NCI-H1930 (cell line): ENCODE data around the gene SLC9A9.
A peak's percentile ranks its signal among the peaks of the same experiment; 100 is the strongest.
"Not testable (repeated sequence)": the region's sequence is repeated elsewhere in the genome, so short reads cannot be mapped to it uniquely, and the experiment has no call there.

Source experiments
- DNase-seq, 2 experiments: peaks; one replicate each; lab custom pipeline; 2025; lab: John Stamatoyannopoulos, UW

SLC9A9 gene

GRCh38 chr3:143810166-143810952 lies 37.9 kb downstream of the SLC9A9 start:
- DNase-seq = no peak

- no peak for DNase-seq
Observed at GRCh38 chr3:143809121-143809621, 39.1 kb downstream of the SLC9A9 start.

- DNase-seq = no peak
Observed at GRCh38 chr3:143808030-143808429, 40.2 kb downstream of the SLC9A9 start.

GRCh38 chr3:143806038-143806437 lies 42.2 kb downstream of the SLC9A9 start:
- DNase-seq = no peak

GRCh38 chr3:143805476-143805875 lies 42.8 kb downstream of the SLC9A9 start:
- DNase-seq = not testable (repeated sequence)

- not testable (repeated sequence) for DNase-seq
Observed at GRCh38 chr3:143801046-143801445, 47.2 kb downstream of the SLC9A9 start.

GRCh38 chr3:143798151-143798550 lies 50.1 kb downstream of the SLC9A9 start:
- DNase-seq = not testable (repeated sequence)

- DNase-seq = no peak
Observed at GRCh38 chr3:143795874-143796273, 52.4 kb downstream of the SLC9A9 start.

GRCh38 chr3:143794793-143795462 lies 53.3 kb downstream of the SLC9A9 start:
- DNase-seq = no peak

- no peak for DNase-seq
Observed at GRCh38 chr3:143793971-143794370, 54.3 kb downstream of the SLC9A9 start.

GRCh38 chr3:143791386-143791785 lies 56.9 kb downstream of the SLC9A9 start:
- DNase-seq = no peak

- no peak for DNase-seq
Observed at GRCh38 chr3:143786219-143787191, 61.8 kb downstream of the SLC9A9 start.

- DNase-seq = no peak
Observed at GRCh38 chr3:143784446-143784845, 63.8 kb downstream of the SLC9A9 start.

GRCh38 chr3:143783851-143784370 lies 64.4 kb downstream of the SLC9A9 start:
- no peak for DNase-seq

GRCh38 chr3:143775459-143775858 lies 72.8 kb downstream of the SLC9A9 start:
- peak in 1 of 2 experiments; percentile 27 for DNase-seq

GRCh38 chr3:143771939-143772338 lies 76.3 kb downstream of the SLC9A9 start:
- no peak for DNase-seq

- no peak for DNase-seq
Observed at GRCh38 chr3:143771258-143771657, 77.0 kb downstream of the SLC9A9 start.

GRCh38 chr3:143770391-143770790 lies 77.9 kb downstream of the SLC9A9 start:
- DNase-seq = no peak

GRCh38 chr3:143769616-143770015 lies 78.7 kb downstream of the SLC9A9 start:
- DNase-seq = no peak

- no peak for DNase-seq
Observed at GRCh38 chr3:143764840-143765239, 83.4 kb downstream of the SLC9A9 start.

- no peak for DNase-seq
Observed at GRCh38 chr3:143763564-143764162, 84.6 kb downstream of the SLC9A9 start.
